Dedifferentiated amniotic fluid mesenchymal stem cell (primary cell): ENCODE results near the gene CLDN6.
A peak's percentile ranks its signal among the peaks of the same experiment; 100 is the strongest.

Experiments
- DNase-seq: peaks from one replicate; pipeline ENCODE4 v3.0.0-alpha.2; 2016; ENCODE audit errors: extremely low spot score

Gene CLDN6

DNA sequence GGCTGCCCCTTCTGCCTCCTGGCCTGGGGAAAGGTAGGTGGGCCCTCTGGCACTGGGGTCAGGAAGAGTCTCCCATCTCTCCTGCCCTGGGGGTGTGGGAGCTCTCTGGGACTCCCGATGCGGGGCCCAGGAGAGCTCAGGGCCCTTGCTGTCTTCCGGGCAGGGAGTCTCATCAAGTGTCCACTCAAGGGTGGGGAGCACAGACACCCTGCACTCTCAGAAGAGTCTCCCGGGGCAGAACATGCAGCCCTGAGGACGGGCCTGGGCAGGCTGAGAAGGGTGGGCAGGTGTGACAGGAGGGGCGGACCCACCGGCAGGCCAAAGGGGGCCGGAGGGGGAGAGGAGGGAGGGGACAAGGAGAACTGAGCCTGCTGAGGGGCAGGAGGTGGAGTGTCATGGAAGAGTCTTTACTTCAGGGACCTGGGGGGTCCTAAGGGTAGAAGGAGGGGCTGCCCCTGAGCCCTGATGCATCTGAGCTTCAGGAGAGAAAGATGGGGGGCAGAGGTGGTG lies 29.3 kb downstream of the CLDN6 start:
- no peak for DNase-seq

DNA sequence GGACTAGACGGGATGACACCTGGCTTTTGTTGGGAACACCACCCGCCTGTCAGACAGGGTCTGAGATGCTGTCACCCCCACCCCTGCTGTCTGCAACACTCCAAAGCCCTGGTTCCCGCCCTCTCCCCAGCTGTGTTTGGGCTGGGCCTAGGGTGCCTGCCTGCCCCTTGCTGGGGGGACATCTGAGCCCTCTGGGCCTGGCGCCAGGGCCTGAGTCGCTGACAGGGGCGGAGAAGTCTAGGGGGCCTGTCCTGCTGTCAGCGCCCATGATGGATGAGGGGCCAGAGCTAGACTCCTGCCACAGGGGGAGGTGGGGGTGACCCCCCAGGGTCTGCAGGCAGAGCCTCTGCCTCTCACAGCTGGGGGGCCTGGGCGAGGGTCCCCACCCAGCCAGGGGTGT lies 30.1 kb downstream of the CLDN6 start:
- DNase-seq, result no peak

DNA sequence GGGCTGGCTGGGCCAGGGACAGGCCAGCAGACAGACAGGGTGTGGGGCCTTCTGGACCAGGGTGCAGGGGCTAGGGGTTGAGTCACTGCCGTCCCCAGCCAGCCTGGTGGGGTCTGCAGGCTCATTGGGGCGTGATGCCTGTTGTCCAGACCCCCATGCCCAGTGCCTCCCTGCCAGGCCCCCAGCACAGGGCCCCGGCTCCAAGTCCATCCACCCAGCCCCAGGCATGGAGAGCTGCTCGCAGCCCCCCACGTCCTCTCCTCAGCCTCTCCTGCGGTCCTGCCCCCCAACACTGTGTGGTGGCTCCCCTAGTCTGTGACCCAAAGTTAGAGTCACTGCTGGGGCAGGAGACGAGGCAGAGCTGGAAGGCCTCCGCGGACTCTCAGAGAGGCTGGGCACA lies 30.7 kb downstream of the CLDN6 start:
- no peak for DNase-seq

DNA sequence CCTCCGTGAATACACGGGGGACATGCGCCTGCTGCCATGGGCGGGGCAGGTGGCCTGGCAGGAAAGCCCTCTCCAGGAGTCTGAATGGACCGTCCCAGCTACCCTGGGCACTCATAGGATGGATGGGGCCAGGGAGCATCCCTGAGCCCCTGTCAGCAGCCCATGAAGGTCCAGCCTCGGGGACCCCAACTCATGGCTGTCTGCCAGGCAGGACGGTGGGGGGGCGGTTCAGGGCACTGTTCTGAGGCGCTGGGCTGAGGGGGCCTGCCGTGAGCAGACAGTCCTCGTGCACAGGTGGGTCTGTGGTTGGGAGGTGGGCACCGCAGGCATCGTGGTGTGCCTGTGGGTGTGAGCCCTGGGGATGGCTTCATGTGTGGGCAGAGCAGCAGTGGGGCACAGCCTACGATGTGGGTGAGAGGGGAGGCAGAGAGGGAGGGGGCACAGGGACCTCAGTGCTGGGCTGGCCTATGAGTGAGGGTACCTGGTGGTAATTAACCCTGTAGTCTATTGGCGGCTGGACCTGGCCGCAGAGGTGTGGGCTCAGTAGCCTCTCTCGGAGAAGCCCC lies 31.3 kb downstream of the CLDN6 start:
- DNase-seq, result no peak

GRCh38 chr16:2985893-2986355 lies 32.1 kb downstream of the CLDN6 start:
- no peak for DNase-seq

DNA sequence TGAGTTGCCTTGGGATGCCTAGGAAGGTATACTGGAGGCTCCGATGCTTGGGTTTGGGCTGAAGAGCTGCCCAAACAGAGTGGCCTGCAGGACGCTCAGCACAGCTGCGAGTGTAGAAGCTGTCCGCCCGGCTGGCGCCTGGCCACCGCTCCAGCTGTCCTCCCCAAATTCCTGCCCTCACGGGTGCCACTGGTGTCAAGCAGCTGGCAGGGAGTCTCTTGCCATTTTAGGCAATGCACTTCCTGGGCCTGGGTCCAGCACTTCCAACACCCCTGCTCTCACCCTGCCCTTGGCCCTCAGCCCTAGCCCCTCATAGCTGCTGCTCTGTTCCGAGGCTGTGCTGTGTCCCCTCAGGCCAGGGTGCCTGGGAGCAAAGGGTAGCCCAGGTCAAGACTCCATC lies 32.5 kb downstream of the CLDN6 start:
- DNase-seq, result no peak

- DNase-seq, result peak; percentile 77
Measured at GRCh38 chr16:2983706-2984136, 34.3 kb downstream of the CLDN6 start.

DNA sequence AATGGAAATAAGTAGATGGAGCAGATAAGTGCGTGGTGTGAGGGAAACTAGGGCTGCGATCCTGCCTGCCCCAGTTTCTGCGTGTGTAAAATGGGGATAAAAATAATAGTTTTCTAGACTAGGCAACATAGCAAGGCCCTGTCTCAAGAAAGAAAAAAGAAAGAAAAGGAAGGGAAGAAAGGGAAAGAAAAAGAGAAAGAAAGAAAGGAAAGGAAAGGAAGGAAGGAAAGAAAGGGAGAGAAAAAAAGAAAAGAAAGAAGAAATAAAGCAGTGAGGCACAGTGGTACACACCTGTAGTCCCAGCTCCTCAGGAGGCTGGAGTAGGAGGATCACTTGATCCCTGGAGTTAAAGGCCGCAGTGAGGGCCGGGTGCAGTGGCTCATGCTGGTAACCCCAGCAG lies 35.6 kb downstream of the CLDN6 start:
- DNase-seq, result no peak

DNA sequence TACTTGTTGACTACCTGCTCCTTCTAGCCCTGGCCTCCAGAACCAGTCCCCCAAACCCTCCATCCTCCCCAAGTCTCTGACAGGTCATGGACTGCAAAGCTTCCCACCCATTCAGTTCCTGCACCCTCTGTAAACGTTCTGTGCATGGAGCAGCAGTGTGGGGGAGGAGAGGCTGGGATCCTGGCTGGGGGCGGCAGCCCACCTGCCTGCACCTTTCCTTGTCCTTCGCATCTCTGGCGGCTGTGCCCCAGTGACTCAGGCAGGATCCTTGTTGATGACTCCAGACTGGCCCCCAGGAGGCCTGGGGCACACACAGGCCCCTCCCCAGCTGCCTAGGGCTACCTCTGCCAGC lies 36.1 kb downstream of the CLDN6 start:
- no peak for DNase-seq

DNA sequence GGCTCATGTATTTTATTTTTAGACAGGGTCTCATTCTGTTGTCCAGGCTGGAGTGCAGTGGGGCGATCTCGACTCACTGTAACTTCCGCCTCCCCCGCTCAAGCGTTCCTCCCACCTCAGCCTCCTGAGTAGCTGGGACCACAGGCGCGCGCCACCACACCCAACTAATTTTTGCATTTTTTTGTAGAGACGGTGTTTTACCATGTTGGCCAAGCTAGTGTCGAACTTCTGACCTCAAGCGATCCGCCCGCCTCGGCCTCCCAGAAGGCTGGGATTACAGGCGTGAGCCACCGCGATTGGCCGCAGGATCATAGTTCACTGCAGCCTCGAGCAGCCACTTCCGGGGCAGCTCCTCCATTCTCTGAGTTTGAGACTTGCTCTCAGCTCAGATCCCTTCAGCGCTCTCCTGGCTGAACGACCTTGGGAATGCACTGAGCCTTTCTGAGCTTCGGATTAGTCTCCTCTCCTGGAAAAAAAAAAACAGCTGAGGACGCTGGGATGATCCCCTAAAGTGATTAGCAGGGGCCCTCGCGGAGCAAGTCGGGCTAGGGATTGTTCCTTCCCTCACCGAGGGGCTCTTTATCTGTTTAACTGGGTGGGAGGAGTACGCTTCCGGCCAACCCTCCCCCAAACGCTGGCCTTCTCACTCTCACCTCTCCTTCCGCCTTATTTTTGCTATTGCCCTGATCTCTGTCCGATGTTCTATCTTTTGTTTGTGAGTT lies 36.6 kb downstream of the CLDN6 start:
- no peak for DNase-seq

GRCh38 chr16:2980227-2981176 lies 37.5 kb downstream of the CLDN6 start, which contains the start of gene PKMYT1:
Gene PKMYT1, minus strand, starts transcription at chr16:2980446. Its CDS starts 789 bp downstream, at chr16:2979657.
- peak; percentile 76 for DNase-seq

DNA sequence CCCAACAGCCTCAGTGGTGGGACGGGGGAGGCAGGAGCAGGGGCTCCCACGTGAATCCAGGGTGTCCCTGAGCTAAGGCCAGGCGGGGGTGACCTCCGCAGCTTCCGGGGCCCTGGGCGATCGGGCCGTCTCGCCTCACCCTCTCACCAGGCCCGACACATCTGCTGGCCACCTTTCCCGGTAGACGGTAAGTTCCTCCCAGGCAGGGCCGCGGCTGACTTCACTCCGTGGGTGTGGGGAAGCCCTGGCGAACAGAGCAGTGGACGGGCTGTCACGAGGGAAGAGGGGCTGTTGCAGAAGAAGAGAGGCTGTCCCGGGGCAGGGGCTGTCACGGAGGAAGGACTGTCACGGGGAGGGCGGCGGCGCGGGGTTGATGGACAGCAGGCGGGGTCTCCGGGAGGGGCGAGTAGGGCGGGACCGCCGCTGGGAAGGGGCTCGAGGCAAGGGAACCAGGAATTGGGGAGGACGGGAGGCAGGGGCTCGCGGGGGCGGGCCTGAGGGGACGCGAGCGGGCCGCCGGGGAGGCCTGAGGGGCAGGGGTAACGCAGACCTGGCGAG lies 38.2 kb downstream of the CLDN6 start:
- DNase-seq, result no peak

DNA sequence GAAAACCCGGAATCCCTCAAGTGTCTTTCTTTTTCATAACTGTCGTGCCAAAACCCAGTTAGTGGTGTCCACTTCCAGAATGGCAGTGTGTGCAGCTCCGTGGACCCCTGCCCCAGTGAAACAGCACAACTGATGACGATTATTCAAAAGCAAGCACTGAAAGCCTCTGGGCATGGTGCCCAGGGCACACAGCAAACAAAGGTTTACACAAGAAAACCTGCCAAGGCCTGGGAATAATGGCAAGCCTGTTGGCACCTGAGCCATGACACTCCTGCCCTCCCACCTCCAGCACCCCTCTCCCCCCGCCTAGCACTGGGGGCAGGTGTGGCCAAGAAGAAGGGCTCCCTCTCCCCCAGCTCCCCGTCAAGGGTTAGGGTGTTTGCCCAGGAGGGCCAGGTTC lies 40.5 kb downstream of the CLDN6 start:
- no peak for DNase-seq

DNA sequence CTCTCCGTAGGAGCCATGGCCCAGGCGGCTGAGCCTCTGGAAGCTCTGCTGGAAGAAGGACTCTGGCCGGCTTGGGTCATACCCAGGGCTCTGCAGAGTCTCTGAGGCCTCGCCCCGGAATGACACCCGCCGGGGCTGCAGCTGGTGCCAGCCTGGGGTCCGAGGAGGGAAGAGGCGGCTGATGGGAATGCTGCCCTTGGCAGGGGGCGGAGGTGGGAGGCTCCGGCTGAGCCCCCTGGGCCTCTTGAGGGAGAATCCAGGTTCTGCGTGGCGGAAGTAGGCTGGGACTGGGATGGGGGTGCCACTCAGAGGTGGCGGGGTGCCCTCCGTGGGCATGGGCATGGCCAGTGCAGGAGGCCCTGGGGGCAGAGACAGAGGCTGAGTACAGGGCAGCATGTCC lies 41.3 kb downstream of the CLDN6 start:
- DNase-seq, result no peak

DNA sequence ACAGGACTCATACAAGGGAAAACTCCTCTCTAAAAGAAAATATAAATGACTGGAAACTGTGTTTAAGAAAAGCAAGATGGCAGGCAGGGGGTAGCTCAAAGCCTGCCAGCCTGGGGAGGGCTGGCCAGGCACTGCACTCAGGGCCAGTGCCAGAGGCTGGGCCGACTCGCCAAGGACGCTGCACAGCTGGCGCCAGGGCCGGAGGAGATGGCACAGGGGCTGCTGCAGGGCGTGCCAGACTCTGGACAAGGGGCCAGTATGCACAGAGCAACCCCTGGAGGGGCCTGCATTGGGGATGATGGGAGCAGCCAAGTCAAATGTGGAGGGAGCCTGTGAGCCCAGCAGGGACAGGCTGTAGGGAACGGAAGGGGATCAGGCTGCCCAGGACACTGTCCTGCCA lies 41.8 kb downstream of the CLDN6 start:
- DNase-seq, result no peak

GRCh38 chr16:2975161-2975795 lies 42.7 kb downstream of the CLDN6 start:
- DNase-seq, result no peak

DNA sequence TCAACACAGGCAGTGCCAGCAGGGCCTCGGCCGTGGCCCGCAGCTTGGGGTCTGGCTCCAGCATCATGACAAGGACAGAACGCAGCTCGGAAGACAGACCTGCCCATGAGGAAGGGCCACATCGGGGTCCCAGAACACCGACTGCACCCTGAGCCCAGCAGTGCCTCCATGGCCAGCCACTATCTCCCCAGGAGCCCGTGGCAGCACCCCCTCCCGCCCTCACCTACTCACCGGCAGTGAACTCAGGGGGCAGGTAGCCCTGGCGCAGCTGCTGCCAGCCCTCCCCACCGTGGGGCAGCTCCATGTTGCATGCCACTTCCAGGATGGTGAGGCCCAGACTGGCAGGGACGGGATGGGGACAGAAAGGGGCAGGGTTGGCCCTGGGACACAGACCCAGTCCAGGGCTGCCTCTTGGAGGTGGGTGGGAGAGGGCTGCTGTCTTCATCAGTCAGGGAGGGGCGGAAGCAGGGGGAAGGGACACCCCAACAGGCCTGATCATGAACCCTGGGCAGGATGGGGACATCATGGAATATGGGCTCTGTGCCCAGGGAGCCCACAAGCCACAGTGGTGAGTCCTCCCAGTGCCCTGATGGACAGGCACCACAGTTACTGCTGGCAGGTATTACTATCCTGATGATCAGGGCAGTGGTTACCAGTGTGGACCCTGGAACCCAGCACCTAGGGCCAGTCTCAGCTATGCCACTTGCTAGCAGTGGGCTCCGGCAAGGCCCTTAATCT lies 43.5 kb downstream of the CLDN6 start:
- DNase-seq, result no peak

DNA sequence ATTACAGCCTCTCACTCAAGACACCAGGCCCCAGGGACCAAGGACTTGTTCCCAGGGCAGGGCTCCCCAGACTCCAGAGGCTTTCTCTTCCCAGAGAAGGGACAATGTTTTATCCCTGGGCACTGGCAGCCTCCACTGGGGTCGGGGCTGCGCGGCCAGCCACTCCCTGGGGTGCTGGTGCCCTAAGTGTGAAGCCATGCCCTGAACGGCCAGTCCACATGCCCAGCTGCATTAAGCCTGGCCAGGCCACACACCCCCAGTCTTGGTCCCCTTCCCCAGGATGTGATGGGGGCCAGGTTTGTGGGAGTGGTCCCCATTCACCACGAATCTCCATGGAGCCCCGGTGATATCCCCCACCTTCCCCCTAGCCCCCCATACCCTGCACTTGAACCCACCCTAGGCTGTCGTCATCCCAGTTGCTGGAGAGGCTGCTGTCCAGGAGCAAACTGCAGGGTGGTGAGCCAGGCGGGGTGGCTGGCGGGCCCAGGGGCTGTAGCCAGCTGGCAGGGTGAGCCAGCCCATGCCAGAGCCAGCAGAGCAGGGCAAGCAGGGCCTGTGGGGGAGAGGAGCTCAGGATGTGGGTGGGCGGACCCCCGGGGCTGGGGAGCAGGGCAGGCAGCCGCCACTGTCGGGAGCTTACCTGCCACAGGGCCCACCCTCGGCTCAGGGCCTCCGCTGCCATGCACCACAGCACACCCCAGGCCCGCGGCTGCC lies 44.2 kb downstream of the CLDN6 start:
- no peak for DNase-seq

- DNase-seq, result no peak
Measured at GRCh38 chr16:2973093-2973492, 44.9 kb downstream of the CLDN6 start.
